NCI-H82 treated with DMSO at 0.1 percent for 48 hours (cell line): Measurements from ENCODE around the gene KRT71.
"Not testable (repeated sequence)": the region's sequence is repeated elsewhere in the genome, so short reads cannot be mapped to it uniquely, and the experiment has no call there.

Source experiments
- DNase-seq: peaks from one replicate; lab custom pipeline; 2025; ENCODE audit not compliant: unreplicated experiment; lab: John Stamatoyannopoulos, UW

The KRT71 gene

GRCh38 chr12:52552681-52553195 lies at the start of gene KRT71:
KRT71 (minus strand) TSS chr12:52553145; CDS start chr12:52553077, 68 bp downstream.
- DNase-seq = no peak

- DNase-seq = no peak
These were observed 49.6 kb upstream of the KRT71 start for GRCh38 chr12:52602552-52602951.

DNA sequence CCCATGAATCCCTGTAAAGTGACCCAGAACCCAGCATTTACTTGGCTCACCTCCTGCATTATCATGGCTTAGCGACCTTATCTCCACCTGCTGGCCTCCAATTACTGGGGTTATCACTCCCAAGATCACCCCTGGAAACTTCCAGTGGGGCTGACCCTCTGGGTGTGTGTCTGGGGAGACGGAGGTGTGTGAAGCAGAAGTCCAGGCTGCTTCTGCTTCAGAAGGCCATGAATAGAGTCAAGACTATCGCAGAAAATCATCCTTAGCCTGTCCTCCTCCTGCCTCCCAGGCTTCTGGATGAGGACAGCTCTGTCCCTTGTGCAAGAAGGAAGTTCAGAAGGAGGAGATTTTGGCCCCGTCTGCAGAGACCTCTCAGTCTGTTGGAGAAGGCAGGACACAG lies 48.7 kb upstream of the KRT71 start:
- no peak for DNase-seq

- no peak for DNase-seq
These were observed 48.1 kb upstream of the KRT71 start, which contains the start of gene KRT72 for GRCh38 chr12:52600941-52601481. KRT72 (minus strand) TSS chr12:52601463; CDS start chr12:52601452, 11 bp downstream.

DNA sequence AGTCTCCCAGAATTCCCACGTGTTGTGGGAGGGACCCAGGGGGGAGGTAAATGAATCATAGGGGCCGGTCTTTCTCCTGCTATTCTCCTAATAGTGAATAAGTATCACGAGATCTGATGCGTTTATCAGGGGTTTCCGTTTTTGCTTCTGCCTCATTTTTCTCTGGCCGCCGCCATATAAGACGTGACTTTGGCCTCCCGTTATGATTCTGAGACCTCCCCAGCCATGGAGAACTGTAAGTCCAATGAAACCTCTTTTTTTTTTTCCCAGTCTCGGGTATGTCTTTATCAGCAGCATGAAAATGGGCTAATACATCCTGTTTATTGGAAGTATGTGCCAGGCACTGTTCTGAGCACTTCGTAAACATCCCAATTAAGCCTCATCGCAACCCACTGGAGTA lies 47.5 kb upstream of the KRT71 start:
- DNase-seq = no peak

GRCh38 chr12:52600071-52600470 lies 47.1 kb upstream of the KRT71 start:
- no peak for DNase-seq

- no peak for DNase-seq
These were observed 46.0 kb upstream of the KRT71 start for GRCh38 chr12:52598966-52599365.

GRCh38 chr12:52594237-52594636 lies 41.3 kb upstream of the KRT71 start:
- not testable (repeated sequence) for DNase-seq

DNA sequence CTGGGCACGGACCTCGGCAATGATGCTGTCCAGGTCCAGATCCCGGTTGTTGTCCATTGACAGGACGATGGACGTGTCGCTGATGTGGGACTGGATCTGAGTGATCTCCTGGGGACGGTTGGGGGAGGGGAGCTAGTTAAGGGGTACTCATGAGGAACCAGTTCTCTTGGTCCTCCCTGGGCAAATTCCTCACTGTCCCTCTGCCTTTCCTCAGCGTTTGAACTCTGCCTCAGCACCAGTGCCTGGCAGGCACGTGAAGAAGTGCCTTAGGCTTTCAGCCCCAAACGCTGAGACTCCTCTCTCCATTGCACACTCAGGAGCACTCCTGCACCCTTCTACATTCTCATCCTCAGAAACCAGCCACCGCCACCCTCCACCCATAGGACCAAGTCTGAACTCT lies 38.6 kb upstream of the KRT71 start:
- DNase-seq = no peak

DNA sequence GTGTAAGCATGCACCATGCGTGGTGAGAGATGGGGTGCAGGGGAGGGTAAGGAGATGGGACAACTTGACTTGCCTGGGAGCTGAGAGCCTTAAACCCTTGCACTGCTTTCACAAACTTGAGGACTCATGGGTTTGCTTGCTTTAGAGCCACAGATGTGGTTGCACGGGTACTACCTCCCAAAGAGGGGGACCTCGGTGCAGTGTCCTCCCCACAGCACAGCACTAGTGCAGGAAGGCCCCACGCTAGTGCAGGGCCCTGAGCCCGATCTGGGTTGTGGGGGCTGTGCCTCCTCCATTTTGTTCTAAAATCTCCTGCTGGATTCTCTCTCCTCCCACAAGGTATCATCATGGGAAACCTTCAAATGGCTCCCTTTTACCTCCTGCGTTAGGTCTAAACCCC lies 37.1 kb upstream of the KRT71 start:
- no peak for DNase-seq

GRCh38 chr12:52587563-52587962 lies 34.6 kb upstream of the KRT71 start:
- DNase-seq = no peak

GRCh38 chr12:52585946-52586345 lies 33.0 kb upstream of the KRT71 start:
- DNase-seq = no peak

DNA sequence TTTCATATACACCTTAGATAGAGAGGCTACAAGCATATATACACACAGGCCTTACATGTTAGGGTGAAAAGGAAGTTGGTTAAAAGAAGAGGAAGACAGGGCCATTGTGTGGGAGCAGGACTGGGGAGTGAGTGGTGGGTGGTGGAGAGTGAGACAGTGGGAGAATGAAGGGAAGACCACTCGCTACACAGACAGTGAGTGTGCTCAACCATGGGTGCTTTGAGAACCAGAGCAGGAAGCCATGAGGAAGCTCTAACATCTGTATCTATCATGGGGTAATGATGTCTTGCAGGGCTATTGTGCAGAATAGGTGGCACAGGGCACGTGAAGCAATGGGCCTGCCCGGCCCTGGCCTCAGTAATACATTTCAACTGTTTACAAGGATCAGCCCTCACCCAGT lies 32.1 kb upstream of the KRT71 start:
- DNase-seq = no peak

DNA sequence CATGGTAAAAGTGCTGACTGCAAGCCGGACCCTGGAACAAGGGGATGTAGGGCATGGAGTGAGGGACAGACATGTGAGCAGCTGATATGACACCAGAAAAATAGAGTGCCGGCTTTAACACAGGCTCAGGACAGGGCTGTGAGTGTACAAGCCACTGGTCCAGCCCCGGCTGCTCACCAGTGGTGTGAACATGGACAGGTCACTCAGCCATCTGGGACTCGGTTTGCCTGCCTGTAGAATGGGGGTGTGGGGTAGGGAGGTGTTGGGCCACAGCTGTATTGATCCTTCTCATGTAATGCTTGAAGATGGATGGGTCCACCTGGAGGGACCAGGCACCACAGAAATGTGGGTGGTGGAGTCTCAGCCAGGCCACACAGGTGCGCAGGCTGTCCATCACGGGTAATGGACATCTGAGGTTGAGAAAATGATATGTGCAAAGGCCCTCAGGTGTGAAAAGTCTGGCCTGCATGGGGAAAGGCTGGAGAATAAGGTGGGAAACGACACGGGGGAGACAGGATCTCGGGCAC lies 31.3 kb upstream of the KRT71 start:
- DNase-seq = no peak

GRCh38 chr12:52582971-52583456 lies 30.1 kb upstream of the KRT71 start:
- peak; percentile 0 for DNase-seq

DNA sequence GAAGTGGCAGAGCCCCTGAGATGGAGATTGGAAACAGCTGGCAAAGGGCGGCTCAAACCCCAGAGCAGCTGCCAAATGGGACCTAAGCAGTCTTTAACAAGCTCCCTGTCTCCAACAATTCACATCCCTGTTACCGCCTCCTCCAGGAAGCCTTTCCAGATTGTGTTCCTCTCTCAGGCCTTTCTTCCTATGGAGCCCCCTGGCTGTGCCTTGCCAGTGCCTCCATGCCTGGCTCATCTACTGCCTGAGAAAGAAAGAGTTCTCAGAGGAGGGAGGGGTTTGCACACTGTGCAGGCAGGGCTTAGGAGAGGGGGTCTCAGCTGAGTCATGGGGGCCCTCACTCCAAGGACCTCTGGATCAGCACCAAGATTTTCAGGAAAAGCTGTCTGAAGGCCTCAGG lies 29.5 kb upstream of the KRT71 start:
- no peak for DNase-seq

GRCh38 chr12:52581481-52581880 lies 28.5 kb upstream of the KRT71 start:
- DNase-seq = no peak

DNA sequence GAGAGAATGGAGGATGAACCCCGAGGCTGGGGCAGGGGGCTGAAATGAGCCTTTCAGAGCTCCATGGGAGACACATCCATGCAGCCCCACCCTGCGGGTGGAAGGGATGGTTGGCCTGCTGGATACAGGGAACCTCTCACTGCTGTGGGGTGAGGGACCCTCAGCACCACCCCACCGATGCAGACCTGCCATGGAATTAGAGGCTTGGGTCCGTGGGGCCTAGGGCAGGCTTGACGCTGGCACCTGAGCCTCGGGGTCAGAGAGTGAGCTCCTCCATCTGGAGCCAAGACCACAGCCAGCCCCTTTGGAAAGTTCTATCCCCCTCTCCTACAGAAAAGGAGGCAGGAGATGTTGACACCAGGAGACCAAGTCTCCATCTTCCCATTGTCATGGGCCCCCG lies 28.1 kb upstream of the KRT71 start:
- no peak for DNase-seq

GRCh38 chr12:52580496-52580895 lies 27.6 kb upstream of the KRT71 start:
- DNase-seq = no peak

- no peak for DNase-seq
These were observed 26.8 kb upstream of the KRT71 start for GRCh38 chr12:52579468-52580465.

DNA sequence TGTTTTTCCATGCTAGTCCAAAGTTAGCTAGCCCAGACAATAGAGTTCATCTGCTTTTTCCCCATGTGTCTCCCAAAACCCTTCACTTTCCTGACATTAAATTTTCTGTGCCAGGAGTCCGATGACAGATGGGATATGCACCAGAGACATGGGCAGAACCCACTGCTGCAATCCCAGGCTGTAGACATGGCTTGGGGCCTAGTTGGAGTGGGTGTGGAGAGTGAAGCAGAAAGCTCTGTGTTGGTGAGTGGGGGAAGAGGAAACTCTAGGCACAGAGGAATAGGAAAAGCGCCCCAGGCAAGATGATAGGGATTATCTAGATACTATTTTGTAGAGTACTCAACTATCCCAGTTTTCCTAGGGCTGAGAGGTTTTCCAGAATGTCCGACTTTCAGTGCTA lies 25.5 kb upstream of the KRT71 start:
- DNase-seq = no peak

- no peak for DNase-seq
These were observed 24.4 kb upstream of the KRT71 start for GRCh38 chr12:52577316-52577715.
